Transverse colon (tissue), 4 donors: ENCODE measurements around the gene ERG28. TPM values are rescaled to one million over a fixed set of nuclear protein-coding genes. Genes with fewer than 3 reads are reported as not detected.

Experiments
- DNase-seq: peaks from one replicate; pipeline ENCODE4 v3.0.0-alpha.2; 2019
- H3K27ac ChIP-seq, 4 donors: fragments of 200-600 bp; sonication (generic); 2 replicates each; pipeline ENCODE4 v1.5.1; 2016 to 2018; ENCODE audit warnings: inconsistent platforms in 4 of 4
- H3K27me3 ChIP-seq: fragments of 200-600 bp; sonication (generic); 2 replicates; pipeline ENCODE4 v1.5.1; 2017; ENCODE audit warnings: inconsistent platforms
- H3K36me3 ChIP-seq, 4 donors: fragments of 200-600 bp; sonication (generic); 2 replicates each; pipeline ENCODE4 v1.5.1; 2017 to 2019; ENCODE audit warnings: inconsistent platforms in 4 of 4
- H3K4me1 ChIP-seq, 4 donors: fragments of 200-600 bp; sonication (generic); 2 replicates each; pipeline ENCODE4 v1.5.1; 2017 to 2020; ENCODE audit warnings: inconsistent platforms in 4 of 4
- H3K4me3 ChIP-seq, 4 donors: fragments of 200-600 bp; sonication (generic); 1 replicate in 1 of 4; 2 replicates in 3 of 4; pipeline versions ENCODE4 v1.5.1 to v1.6.1; 2017 to 2019; ENCODE audit warnings: inconsistent platforms in 4 of 4
- H3K9me3 ChIP-seq, 2 donors: fragments of 200-600 bp; sonication (generic); 2 replicates each; pipeline ENCODE4 v1.5.1; 2017 to 2019; ENCODE audit warnings: inconsistent platforms in 2 of 2
- EP300 ChIP-seq: sonication (generic); formaldehyde crosslinking; IDR thresholded peaks from one replicate; pipeline ENCODE4 v1.6.1; 2017; ENCODE audit warnings: antibody characterized with exemption, low read depth
- POLR2A ChIP-seq: fragments of 450-650 bp; IDR thresholded peaks from one replicate; pipeline ENCODE4 v1.6.1; 2016; ENCODE audit warnings: antibody characterized with exemption, mild to moderate bottlenecking, moderate library complexity
- POLR2AphosphoS5 ChIP-seq, 3 donors: sonication (generic); formaldehyde crosslinking; IDR thresholded peaks; one replicate each; pipeline ENCODE4 v1.6.1; 2016; ENCODE audit warnings: antibody characterized with exemption in 3 of 3
- WGBS, 2 donors: methylation state at CpG; one replicate each; pipeline ENCODE4 v1.1.5; 2018; ENCODE audit warnings: low coverage in 1 of 2; 5-methylcytosine and 5-hydroxymethylcytosine counted together
- in situ Hi-C, 4 donors: fragments of 200-750 bp; cut with MboI; loops; one replicate each; pipeline versions ENCODE4 v1.15.0 to v1.15.1; 2017; ENCODE audit warnings: low sequenced_read_pairs in 3 of 4, low pct_ligation_motif_present in 1 of 4, low pct_unique_long_range_greater_than_20kb in 1 of 4
- intact Hi-C: fragments of 100-400 bp; cut with DNase I; formaldehyde crosslinking; loops from one replicate; pipeline ENCODE4 v1.15.1; 2023; ENCODE audit warnings: low total_unique reads
- total RNA-seq, 4 donors: library from RNA; depleted of rRNA; stranded (reverse); fragments of >200 nt; gene quantifications; one replicate each; pipeline ENCODE4 v1.1.0, GENCODE V29; 2016
- TF ChIP-seq, protein P1 (sequence below), 5 experiments: fragments of 200-600 bp in 3 of 5; fragments of 450-650 bp in 2 of 5; sonication (generic) in 3 of 5; IDR thresholded peaks; 1 replicate in 2 of 5; 2 replicates in 3 of 5; pipeline ENCODE4 v1.5.1; 2016 to 2017; ENCODE audit warnings: antibody characterized with exemption in 5 of 5, inconsistent platforms in 3 of 5, mild to moderate bottlenecking in 2 of 5, moderate library complexity in 1 of 5

The ERG28 gene
- total RNA-seq, 4 donors from 2014 or later: 0.75 to 9.4 (median 6.2) TPM

DNA sequence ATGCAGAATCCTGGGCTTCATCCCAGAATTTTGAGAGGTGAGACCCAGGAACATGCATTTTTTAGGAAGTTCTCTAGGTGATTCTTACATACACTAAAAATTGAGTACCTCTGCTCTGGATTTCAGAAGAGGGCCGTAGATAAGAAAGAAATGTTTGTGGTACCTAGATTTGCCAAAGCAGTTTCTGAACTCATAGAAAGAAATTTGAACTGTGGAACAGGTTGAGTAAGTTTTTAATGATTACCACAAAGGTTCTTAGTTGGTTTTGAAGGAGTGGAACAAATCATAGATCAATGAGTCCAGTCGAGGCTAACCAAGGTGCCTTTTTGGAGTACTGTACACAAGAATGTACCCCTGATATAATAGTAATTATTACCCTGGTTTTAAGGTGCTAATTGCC, 25.2 kb upstream of the ERG28 start:
- TF ChIP-seq EP300: no peak
- TF ChIP-seq, protein P1, sequence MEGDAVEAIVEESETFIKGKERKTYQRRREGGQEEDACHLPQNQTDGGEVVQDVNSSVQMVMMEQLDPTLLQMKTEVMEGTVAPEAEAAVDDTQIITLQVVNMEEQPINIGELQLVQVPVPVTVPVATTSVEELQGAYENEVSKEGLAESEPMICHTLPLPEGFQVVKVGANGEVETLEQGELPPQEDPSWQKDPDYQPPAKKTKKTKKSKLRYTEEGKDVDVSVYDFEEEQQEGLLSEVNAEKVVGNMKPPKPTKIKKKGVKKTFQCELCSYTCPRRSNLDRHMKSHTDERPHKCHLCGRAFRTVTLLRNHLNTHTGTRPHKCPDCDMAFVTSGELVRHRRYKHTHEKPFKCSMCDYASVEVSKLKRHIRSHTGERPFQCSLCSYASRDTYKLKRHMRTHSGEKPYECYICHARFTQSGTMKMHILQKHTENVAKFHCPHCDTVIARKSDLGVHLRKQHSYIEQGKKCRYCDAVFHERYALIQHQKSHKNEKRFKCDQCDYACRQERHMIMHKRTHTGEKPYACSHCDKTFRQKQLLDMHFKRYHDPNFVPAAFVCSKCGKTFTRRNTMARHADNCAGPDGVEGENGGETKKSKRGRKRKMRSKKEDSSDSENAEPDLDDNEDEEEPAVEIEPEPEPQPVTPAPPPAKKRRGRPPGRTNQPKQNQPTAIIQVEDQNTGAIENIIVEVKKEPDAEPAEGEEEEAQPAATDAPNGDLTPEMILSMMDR (IDR thresholded peaks at IDR 0.05): no peak
- no peak for TF ChIP-seq POLR2AphosphoS5 (IDR thresholded peaks at IDR 0.05)
- TF ChIP-seq POLR2A: no peak
- in situ Hi-C loops: no loop called here
- Histone ChIP-seq H3K9me3 (no peaks in the 10 kb centered on the region), H3K27ac (no peak overlapping the region), H3K4me1 (no peaks in the 10 kb centered on the region), H3K36me3 (peaks cover 0 to 25% (median 13%) of the 10 kb centered on the region in 4 donors), H3K4me3 (no peak overlapping the region), H3K27me3 (no peaks in the 10 kb centered on the region)
- 54 to 73% methylated on average over 1 to 2 of the region's 2 CpGs for WGBS, 2 donors
- intact Hi-C loops: no loop called here
- DNase-seq: no peak

DNA sequence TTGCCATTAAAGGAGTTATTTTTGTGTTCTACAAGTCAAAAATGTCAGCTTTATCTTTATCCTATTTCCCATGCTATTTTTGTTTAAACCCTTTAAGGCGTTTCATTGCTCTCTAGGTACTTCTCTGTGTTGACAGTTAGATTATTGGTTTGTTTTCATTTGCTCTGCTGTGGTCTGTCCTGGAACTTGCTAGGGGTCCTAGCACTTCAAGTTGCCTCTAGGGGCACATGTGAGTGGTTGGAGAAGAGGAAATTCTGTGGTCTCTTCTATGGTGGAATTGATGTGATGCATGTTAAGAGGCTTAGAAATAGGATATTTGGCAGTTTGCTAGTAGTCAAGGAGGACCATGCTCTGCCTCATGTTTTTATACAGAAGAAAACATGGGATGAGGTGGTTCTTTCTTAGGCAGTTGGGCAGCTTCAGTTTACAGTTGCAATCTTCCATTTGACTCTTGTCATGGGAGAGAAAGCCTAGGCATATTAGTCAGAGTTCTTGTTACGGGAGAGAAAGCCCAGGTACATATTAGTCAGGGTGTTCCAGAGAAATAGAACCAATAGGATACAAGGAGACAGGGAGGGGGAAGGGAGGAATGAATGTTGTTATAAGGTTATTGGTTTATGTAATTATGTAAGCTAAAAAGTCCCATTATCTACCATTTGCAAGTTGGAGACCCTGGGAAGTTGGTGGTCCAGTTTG, 14.7 kb upstream of the ERG28 start:
- intact Hi-C loops (no loop called here), in situ Hi-C loops (no loop called here)
- Histone ChIP-seq H3K27ac (no peak overlapping the region), H3K27me3 (no peaks in the 10 kb centered on the region), H3K9me3 (no peaks in the 10 kb centered on the region), H3K4me3 (no peak overlapping the region), H3K4me1 (no peaks in the 10 kb centered on the region), H3K36me3 (peaks cover 0 to 16% (median 7%) of the 10 kb centered on the region in 4 donors)
- DNase-seq: no peak
- TF ChIP-seq, protein P1 (IDR thresholded peaks at IDR 0.05): no peak
- TF ChIP-seq POLR2AphosphoS5 (IDR thresholded peaks at IDR 0.05) (no peak), POLR2A (no peak)
- WGBS, 2 donors: 33 to 86% methylated on average over 1 to 2 of the region's 2 CpGs

DNA sequence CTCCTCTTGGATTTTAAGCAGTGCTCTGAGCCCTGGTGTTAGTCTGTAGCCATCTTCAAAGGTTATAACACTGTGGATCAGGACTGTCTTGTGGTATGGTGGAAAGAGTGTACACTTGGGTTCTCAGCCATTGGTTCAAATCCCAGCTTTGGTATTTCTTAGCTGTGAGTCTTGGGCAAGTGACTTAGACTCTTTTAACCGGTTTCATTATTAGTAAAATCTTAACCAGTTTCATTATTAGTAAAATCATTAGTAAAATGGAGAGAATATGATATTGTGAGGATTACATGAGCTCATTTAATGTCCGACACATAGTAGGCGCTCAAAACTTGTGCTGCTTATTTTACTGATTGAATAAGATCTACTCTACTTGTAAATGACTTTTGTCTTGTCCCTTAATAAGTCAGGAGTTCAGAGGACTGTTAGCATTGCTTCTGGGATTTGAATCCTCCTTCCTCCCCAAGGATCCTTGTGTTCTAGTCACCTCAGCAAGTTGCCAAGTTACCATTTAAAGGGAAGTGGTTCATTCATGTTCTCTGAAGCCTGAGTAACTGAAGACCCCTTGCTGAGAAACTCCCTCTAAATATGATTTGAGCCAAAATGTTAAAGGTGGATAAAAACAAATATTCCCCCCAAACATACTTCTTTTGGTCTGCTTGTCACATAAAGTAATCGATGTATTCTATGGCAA, 12.8 kb upstream of the ERG28 start:
- 86 to 100% methylated on average over 4 of the region's 4 CpGs for WGBS, 2 donors
- Histone ChIP-seq H3K4me3 (no peak overlapping the region), H3K4me1 (no peaks in the 10 kb centered on the region), H3K27ac (no peak overlapping the region), H3K27me3 (no peaks in the 10 kb centered on the region), H3K9me3 (no peaks in the 10 kb centered on the region), H3K36me3 (peaks cover 0 to 33% (median 12%) of the 10 kb centered on the region in 4 donors)
- TF ChIP-seq EP300 (no peak), POLR2AphosphoS5 (IDR thresholded peaks at IDR 0.05) (no peak), POLR2A (no peak)
- TF ChIP-seq, protein P1 (IDR thresholded peaks at IDR 0.05): no peak
- DNase-seq: no peak
- intact Hi-C loops: no loop called here
- in situ Hi-C loops: no loop called here

DNA sequence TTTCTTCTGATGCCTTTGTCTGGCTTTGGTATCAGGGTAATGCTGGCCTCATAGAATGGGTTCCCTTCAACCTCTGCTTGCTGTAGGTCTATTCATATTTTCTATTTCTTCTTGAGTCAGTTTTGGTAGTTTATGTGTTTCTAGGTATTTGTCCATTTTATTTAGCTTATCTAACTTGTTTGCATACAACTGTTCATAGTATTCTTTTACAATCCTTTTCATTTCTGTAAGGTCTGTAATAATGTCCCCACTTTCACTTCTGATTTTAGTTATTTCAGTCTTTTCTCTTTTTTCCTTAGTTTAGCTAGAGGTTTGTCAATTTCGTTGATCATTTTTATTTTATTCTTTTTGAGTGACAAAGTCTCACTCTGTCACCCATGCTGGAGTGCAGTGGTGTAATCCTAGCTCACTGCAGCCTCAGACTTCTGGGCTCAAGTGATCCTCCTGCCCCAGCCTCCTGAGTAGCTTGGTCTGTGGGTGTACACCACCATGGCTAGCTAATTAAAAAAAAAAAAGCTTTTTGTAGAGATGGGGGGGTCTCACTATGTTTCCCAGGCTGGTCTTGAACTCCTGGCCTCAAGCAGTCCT, 12.0 kb upstream of the ERG28 start:
- no peaks in the 10 kb centered on the region for H3K4me1 ChIP-seq

More for the DNA sequence above, 12.0 kb upstream of the ERG28 start:
- Histone ChIP-seq H3K9me3 (no peaks in the 10 kb centered on the region), H3K27ac (no peak overlapping the region), H3K27me3 (no peaks in the 10 kb centered on the region), H3K4me3 (no peak overlapping the region), H3K36me3 (peaks cover 0 to 33% (median 12%) of the 10 kb centered on the region in 4 donors)
- no peak for DNase-seq
- intact Hi-C loops (no loop called here), in situ Hi-C loops (no loop called here)
- TF ChIP-seq, protein P1 (IDR thresholded peaks at IDR 0.05): no peak
- TF ChIP-seq EP300 (no peak), POLR2AphosphoS5 (IDR thresholded peaks at IDR 0.05) (no peak), POLR2A (no peak)
- 80% methylated on average over 1 of the region's 1 CpG; no CpG with 5 or more reads in 1 of the 2 donors for WGBS, 2 donors
